Measurements from ENCODE around the gene CHST1. TPM values are rescaled to one million over a fixed set of nuclear protein-coding genes. Genes with fewer than 3 reads are reported as not detected.

CHST1 gene
- total and polyA plus RNA-seq, 9 donors: 3.4 to 12.9 (median 7.6) TPM

DNA sequence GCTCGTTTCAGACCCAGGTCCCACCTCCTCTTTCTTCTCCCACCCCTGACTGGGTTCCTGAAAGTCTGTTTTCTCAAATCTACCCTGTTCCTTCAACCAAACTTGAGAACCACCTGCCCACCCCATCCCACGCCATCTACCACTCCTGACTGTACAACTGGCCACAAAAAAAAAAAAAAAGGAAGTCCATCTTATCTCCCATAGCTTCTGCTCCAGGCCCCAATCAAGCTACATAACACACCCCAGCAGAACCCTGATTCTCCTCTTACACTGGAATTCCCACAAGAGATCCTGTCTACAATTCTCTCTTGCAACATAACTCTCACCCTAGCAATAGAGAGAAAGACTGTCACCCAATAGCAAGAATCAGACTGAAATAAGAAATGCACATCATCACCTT, 39.2 kb upstream of the CHST1 start:
- WGBS, 3 donors: 61 to 66% (median 65%) methylated on average over 2 of the region's 2 CpGs
- DNase-seq: no peak
- Histone ChIP-seq H3K27ac (no peak overlapping the region), H3K4me3 (no peak overlapping the region), H3K4me1 (ENCODE audit: insufficient read depth) (no peaks in the 10 kb centered on the region), H3K9me3 (no peaks in the 10 kb centered on the region), H3K27me3 (no peaks in the 10 kb centered on the region), H3K36me3 (no peaks in the 10 kb centered on the region)
- TF ChIP-seq POLR2A (IDR thresholded peaks at IDR 0.05) (no peak), EP300 (IDR thresholded peaks at IDR 0.05) (no peak)
- TF ChIP-seq, protein P1, sequence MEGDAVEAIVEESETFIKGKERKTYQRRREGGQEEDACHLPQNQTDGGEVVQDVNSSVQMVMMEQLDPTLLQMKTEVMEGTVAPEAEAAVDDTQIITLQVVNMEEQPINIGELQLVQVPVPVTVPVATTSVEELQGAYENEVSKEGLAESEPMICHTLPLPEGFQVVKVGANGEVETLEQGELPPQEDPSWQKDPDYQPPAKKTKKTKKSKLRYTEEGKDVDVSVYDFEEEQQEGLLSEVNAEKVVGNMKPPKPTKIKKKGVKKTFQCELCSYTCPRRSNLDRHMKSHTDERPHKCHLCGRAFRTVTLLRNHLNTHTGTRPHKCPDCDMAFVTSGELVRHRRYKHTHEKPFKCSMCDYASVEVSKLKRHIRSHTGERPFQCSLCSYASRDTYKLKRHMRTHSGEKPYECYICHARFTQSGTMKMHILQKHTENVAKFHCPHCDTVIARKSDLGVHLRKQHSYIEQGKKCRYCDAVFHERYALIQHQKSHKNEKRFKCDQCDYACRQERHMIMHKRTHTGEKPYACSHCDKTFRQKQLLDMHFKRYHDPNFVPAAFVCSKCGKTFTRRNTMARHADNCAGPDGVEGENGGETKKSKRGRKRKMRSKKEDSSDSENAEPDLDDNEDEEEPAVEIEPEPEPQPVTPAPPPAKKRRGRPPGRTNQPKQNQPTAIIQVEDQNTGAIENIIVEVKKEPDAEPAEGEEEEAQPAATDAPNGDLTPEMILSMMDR (IDR thresholded peaks at IDR 0.05): no peak
- intact Hi-C loops (cut with DNase I): no loop called here

DNA sequence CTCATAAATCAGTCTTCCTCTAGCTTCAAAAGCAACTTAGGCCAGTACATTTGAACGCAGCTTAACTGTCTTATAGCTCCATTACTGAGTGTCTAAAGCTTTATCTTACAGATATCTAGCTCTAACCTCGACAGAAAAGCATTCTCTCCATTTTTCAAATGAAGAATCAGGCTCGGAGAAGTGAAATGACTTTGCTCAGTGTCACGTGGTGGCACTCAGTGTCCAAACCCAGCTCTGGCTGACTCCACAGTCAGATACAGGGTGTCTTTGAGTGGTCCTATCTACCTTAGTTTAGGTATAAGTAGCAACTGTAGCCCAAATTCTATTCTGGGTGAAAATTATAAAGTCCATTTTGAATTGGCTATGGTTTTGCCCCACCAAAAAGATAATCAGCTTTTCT, 38.7 kb upstream of the CHST1 start:
- no peaks in the 10 kb centered on the region for H3K4me1 ChIP-seq (ENCODE audit: insufficient read depth)
- no peaks in the 10 kb centered on the region for H3K36me3 ChIP-seq
- TF ChIP-seq EP300 (IDR thresholded peaks at IDR 0.05): no peak
- TF ChIP-seq POLR2A (IDR thresholded peaks at IDR 0.05): no peak
- TF ChIP-seq, protein P1 (IDR thresholded peaks at IDR 0.05): no peak
- no peaks in the 10 kb centered on the region for H3K27me3 ChIP-seq
- no peak for DNase-seq
- WGBS, 3 donors: 72 to 77% (median 74%) methylated on average over 4 of the region's 4 CpGs
- intact Hi-C loops (cut with DNase I): no loop called here
- no peak overlapping the region for H3K4me3 ChIP-seq
- no peak overlapping the region for H3K27ac ChIP-seq
- no peaks in the 10 kb centered on the region for H3K9me3 ChIP-seq

DNA sequence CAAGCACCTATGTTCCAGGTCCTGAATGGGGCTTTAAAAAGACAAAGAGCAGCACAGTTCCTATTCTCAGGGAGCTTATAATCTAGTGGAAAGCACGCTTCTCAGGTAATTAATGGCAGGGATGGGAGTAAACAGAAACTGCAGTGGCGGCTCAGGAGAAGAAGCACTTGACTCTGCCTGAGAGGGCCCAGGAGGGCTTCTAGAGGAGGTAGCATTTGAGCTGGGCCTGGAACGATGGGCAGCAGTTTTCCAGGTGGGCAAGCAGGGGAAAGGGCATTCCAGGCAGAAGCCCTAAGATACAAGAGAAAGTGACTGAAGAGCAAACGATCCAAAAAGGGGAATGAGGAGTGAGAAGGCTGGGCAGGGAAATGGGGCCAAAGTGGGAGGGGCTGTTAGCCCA, 37.1 kb upstream of the CHST1 start:
- 69 to 77% (median 70%) methylated on average over 4 of the region's 4 CpGs for WGBS, 3 donors
- intact Hi-C loops (cut with DNase I): no loop called here
- Histone ChIP-seq H3K36me3 (no peaks in the 10 kb centered on the region), H3K9me3 (no peaks in the 10 kb centered on the region), H3K27me3 (no peaks in the 10 kb centered on the region), H3K4me3 (no peak overlapping the region), H3K4me1 (ENCODE audit: insufficient read depth) (no peaks in the 10 kb centered on the region), H3K27ac (no peak overlapping the region)
- TF ChIP-seq, protein P1 (IDR thresholded peaks at IDR 0.05): no peak
- DNase-seq: no peak

DNA sequence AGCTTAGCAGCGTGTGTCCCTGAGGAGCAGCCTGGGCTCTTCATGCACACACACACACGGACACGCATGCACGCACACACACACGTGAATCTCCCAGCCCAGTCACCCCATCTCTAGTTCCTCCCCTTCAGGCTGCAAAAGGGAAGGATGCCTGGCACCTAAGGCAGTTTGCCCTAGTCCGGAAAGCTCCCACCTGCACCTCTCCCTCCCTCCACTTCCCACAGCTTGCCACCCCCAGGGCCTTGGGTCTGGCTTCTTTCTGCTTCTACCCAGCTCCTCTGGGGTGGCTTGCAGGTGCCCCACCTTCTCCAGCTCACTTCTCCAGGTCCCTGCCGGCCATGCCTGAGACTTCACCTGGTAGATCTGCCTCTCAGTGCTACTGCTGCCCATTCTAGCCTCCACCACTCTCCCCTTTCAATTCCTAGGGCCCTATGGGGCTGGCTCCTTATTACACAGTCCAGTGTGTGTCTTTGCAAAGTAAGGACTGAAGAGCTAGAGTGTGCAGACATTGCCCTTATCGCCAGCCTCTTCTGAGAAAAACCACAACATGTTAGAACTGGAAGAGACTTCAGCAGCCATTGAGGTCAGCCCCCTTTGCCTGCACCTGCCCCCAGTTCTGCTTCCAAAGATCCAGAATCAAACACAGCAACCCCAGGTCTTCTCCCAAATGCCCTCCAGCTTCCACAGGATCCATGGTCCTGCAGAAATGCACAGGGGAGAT, 33.5 kb upstream of the CHST1 start:
- Histone ChIP-seq H3K36me3 (no peaks in the 10 kb centered on the region), H3K27me3 (no peaks in the 10 kb centered on the region), H3K27ac (no peak overlapping the region), H3K4me1 (ENCODE audit: insufficient read depth) (no peaks in the 10 kb centered on the region), H3K4me3 (no peak overlapping the region), H3K9me3 (no peaks in the 10 kb centered on the region)
- no peak for DNase-seq
- intact Hi-C loops (cut with DNase I): no loop called here
- TF ChIP-seq, protein P1 (IDR thresholded peaks at IDR 0.05): no peak
- TF ChIP-seq POLR2A (IDR thresholded peaks at IDR 0.05): no peak
- TF ChIP-seq EP300 (IDR thresholded peaks at IDR 0.05): no peak
- 89 to 91% (median 89%) methylated on average over 8 of the region's 8 CpGs for WGBS, 3 donors

Data from ovary (tissue), 9 donors.